HuH-7 (cell line): ENCODE measurements around the gene TMEM91.

Experiments
- DNase-seq: peaks from one replicate; pipeline ENCODE4 v3.0.0; 2011; ENCODE audit warnings: low spot score

TMEM91 gene

DNA sequence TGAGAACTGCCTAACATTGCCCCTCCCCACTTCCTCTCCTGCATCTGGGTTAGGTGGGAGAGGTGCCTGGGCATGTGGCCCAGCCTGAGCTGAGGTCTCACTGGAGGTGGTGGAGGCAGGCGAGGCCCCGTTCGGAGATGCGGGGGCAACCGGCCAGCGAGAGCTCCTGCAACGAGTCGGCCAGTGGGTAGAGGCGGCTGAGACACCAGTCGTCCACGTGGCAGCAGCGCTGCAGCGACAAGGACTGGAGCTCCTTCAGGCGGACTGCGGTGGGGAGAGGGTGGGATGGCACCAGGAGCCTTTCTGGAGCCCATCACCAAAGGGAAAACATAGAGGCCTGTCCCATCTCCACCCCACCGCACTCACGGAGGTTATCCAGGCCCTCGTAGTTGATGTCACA lies 56.8 kb downstream of the TMEM91 start:
- no peak for DNase-seq
